ENCODE results near the gene SHROOM3. TPM values are rescaled to one million over a fixed set of nuclear protein-coding genes. Genes with fewer than 3 reads are reported as not detected.
A peak's percentile ranks its signal among the peaks of the same experiment; 100 is the strongest.

The SHROOM3 gene
- total RNA-seq, 2 donors from 2014 or later = 18.1 to 21.8 TPM

- Mint-ChIP-seq H3K4me3 (no peak overlapping the region), H3K27ac (no peak overlapping the region), H3K4me1 (peaks cover 5% of the 10 kb centered on the region), H3K27me3 (ENCODE audit: insufficient read depth) (peaks cover 62% of the 10 kb centered on the region), H3K9me3 (no peaks in the 10 kb centered on the region), H3K36me3 (ENCODE audit: low read depth) (no peaks in the 10 kb centered on the region)
- Histone ChIP-seq H3K36me3 (ENCODE audit: control insufficient read depth, insufficient read depth, low read length) (no peaks in the 10 kb centered on the region), H3K9me3 (ENCODE audit: control insufficient read depth, low read length) (no peaks in the 10 kb centered on the region), H3K9ac (ENCODE audit: extremely low read depth, low read length, poor library complexity, severe bottlenecking) (no peak overlapping the region), H3K4me3 (ENCODE audit: low read length) (no peak overlapping the region), H3K27ac (ENCODE audit: low read depth, low read length) (no peak overlapping the region), H3K27me3 (ENCODE audit: control insufficient read depth, insufficient read depth, low read length, poor library complexity, severe bottlenecking) (peaks cover 44% of the 10 kb centered on the region), H3K4me1 (ENCODE audit: control insufficient read depth, insufficient read depth, low read length) (no peaks in the 10 kb centered on the region)
- no peak for DNase-seq
- peak; percentile 43 for TF ChIP-seq CTCF (conservative IDR thresholded peaks at IDR 0.05)
These were observed 245.9 kb downstream of the SHROOM3 start for GRCh38 chr4:76680952-76681351.

GRCh38 chr4:76681996-76682395 lies 247.0 kb downstream of the SHROOM3 start:
- TF ChIP-seq CTCF (conservative IDR thresholded peaks at IDR 0.05) = no peak
- peaks cover 5% of the 10 kb centered on the region for H3K4me1 Mint-ChIP-seq
- no peaks in the 10 kb centered on the region for H3K36me3 Mint-ChIP-seq (ENCODE audit: low read depth)
- no peak for DNase-seq
- 81 to 86% methylated on average over 1 of the region's 1 CpG for WGBS, 2 experiments (ENCODE audit: insufficient coverage in 1 of 2, insufficient read length in 1 of 2)
- H3K27ac Mint-ChIP-seq = no peak overlapping the region
- peaks cover 67% of the 10 kb centered on the region for H3K27me3 Mint-ChIP-seq (ENCODE audit: insufficient read depth)
- no peak overlapping the region for H3K4me3 Mint-ChIP-seq
- Histone ChIP-seq H3K36me3 (ENCODE audit: control insufficient read depth, insufficient read depth, low read length) (no peaks in the 10 kb centered on the region), H3K27ac (ENCODE audit: low read depth, low read length) (no peak overlapping the region), H3K4me3 (ENCODE audit: low read length) (no peak overlapping the region), H3K4me1 (ENCODE audit: control insufficient read depth, insufficient read depth, low read length) (no peaks in the 10 kb centered on the region), H3K9me3 (ENCODE audit: control insufficient read depth, low read length) (no peaks in the 10 kb centered on the region), H3K9ac (ENCODE audit: extremely low read depth, low read length, poor library complexity, severe bottlenecking) (no peak overlapping the region), H3K27me3 (ENCODE audit: control insufficient read depth, insufficient read depth, low read length, poor library complexity, severe bottlenecking) (peaks cover 51% of the 10 kb centered on the region)
- H3K9me3 Mint-ChIP-seq = no peaks in the 10 kb centered on the region

- H3K27me3 ChIP-seq (ENCODE audit: control insufficient read depth, insufficient read depth, low read length, poor library complexity, severe bottlenecking) = peaks cover 51% of the 10 kb centered on the region
- no peak for TF ChIP-seq CTCF (conservative IDR thresholded peaks at IDR 0.05)
These were observed 248.1 kb downstream of the SHROOM3 start for GRCh38 chr4:76683144-76683543.

More at GRCh38 chr4:76683144-76683543, 248.1 kb downstream of the SHROOM3 start:
- WGBS, 2 experiments (ENCODE audit: insufficient coverage in 1 of 2, insufficient read length in 1 of 2) = 86 to 95% methylated on average over 2 of the region's 3 CpGs
- Mint-ChIP-seq H3K27me3 (ENCODE audit: insufficient read depth) (peaks cover 66% of the 10 kb centered on the region), H3K9me3 (no peaks in the 10 kb centered on the region), H3K27ac (no peak overlapping the region), H3K4me3 (no peak overlapping the region), H3K36me3 (ENCODE audit: low read depth) (no peaks in the 10 kb centered on the region), H3K4me1 (peaks cover 14% of the 10 kb centered on the region)
- Histone ChIP-seq H3K27ac (ENCODE audit: low read depth, low read length) (no peak overlapping the region), H3K4me1 (ENCODE audit: control insufficient read depth, insufficient read depth, low read length) (peaks cover 3% of the 10 kb centered on the region), H3K9ac (ENCODE audit: extremely low read depth, low read length, poor library complexity, severe bottlenecking) (no peak overlapping the region), H3K4me3 (ENCODE audit: low read length) (no peak overlapping the region), H3K36me3 (ENCODE audit: control insufficient read depth, insufficient read depth, low read length) (no peaks in the 10 kb centered on the region), H3K9me3 (ENCODE audit: control insufficient read depth, low read length) (no peaks in the 10 kb centered on the region)
- DNase-seq = no peak

Measured in endodermal cell (in vitro differentiated cells).